Measurements from ENCODE around the gene BRAP.
"Not testable (repeated sequence)": the region's sequence is repeated elsewhere in the genome, so short reads cannot be mapped to it uniquely, and the experiment has no call there.

The BRAP gene

GRCh38 chr12:111606767-111607230 lies 79.0 kb downstream of the BRAP start:
- no peak for DNase-seq

DNA sequence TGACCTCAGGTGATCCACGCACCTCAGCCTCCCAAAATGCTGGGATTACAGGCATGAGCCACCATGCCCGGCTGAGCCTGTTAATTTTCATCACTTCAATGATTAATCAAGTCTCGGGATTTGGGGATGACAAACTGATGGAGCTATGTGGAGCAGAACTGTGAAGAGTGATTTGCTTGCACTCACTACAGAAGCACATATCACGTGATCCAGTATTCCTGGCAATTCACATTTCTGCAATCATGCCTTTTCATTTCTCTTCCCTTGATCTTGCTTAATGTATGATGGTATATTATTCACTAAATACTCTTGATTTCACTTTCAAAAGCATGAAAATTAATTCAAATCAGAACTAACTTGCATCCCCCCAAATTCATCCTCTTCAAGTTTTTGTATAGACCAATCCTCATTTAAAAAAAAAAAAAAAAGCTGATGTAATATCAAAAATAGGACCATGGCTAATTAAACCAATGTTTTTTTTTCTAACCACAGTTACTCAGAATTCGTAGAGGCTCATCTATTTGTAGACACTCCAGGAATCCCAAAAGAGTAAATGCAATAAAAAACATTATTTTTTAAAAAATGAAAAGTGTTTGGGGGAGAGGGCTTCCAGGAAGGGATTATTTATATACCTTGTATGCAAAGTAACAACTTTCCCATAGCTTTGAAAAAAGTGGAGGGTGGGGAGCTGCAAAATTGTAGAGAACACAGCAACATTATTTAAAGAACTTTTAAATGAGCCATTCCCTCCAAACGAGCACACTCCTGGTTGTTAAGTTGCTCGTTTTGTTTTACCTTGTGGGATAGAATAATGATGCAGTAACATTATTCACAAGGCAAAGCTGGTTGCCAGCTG lies 79.6 kb downstream of the BRAP start:
- no peak for DNase-seq

DNA sequence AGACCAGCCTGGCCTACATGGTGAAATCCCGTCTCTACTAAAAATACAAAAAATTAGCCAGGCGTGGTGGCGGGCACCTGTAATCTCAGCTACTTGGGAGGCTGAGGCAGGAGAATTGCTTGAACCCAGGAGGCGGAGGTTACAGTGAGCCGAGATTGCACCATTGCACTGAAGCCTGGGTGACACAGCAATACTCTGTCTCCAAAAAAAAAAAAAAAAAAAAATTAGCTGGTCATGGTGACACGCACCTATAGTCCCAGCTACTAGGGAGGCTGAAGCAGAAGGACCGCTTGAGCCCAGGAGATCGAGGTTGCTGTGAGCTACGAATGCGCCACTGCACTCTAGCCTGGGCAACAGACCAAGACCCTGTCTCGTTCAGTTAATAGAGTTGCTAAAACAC lies 82.9 kb downstream of the BRAP start:
- not testable (repeated sequence) for DNase-seq

- DNase-seq, result no peak
Observed at GRCh38 chr12:111602348-111602747, 83.4 kb downstream of the BRAP start.

GRCh38 chr12:111600986-111601385 lies 84.8 kb downstream of the BRAP start:
- DNase-seq, result not testable (repeated sequence)

DNA sequence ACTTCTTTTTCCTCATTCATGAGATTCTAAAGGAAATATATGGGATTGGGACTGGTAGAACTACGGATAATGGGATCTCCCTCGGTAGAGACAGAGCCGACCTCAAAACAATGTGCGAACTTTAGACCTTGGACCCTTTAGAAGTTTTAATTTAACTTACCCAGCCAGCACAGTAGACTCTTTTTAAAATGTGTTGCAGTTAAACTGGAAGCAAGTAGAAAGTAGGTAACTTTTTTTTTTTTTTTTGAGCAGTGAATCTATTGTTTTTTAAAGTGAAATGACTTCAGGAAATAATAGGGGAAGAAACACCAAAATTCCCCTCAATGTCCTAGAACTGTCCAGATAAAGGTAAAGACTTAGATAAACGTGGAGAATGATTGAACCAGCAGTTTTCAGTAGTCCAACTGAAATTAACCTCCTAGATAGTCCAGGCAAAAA lies 85.5 kb downstream of the BRAP start:
- DNase-seq, result no peak

DNA sequence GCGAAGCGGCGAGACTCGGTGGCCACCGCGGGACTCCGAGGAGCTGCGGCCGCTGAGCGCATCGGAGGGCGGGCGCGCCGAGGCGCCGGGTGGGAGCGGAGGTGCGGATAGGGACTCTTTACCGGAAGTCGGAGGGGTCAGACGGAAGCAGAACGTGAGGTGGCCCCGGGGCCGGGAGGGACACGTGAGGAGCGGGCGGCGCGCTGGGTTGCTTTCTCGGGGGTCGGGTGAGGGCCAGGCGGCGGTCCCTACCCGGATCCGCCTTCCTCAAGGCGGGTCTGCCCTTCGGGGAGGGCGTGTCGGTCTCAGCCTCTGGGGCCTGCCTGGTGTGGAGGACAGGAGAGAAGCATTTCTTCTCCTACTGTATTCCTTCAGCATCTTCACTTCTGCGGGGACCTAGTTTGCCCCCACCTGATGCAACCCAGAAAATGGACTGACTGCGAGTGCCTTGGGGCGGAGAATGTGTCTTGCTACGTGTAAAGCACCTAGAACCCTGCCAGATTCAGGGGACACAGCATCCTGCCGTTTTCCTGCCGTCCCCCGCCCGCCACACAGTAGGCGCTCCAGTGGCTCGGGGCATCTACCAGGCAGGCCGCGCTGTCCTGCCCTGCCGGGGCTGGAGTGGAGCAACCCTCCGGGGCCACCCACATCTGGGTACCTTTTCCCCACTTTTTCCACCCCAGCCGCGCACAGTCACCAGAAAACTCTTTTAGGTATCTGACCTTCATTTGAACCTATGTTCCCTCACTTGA lies 86.1 kb downstream of the BRAP start:
- DNase-seq, result peak; percentile 96

DNA sequence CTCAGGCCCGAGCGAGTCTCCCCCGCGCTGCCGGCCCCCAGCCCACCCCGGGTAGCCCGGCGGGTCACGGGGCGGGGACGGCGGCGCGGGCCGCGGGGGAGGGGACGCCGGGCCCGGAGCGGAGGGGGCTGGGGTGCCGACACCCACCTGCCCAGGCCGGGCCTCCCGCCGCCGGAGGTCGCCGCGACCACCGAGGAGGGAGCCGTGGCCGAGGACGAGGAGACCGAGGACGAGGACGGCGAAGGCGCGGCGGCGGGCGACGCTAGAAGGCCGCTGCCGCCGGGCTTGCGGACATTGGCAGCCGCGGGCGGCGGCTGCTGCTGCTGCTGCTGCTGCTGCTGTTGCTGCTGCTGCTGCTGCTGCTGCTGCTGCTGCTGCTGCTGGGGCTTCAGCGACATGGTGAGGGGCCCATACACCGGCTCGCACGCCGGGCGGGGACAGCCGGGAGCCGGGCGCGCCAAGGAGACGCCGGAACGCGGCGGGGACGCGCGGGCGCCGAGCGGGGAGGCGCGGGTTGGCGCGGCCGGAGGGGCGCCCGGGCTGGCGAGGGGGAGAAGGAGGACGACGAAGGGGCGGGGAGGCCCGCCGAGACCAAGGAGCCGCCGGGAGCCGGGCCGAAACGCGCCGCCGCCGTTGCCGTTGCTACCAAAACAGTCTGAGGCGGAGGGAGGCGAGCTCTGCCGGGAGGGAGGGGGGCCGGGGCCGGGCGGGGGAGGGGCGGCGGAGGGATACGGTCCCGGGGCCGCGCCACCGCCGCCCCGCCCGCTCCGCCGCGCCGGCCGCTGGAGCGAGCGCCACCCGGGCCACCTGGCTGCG lies 86.9 kb downstream of the BRAP start, which contains the start of gene ATXN2:
TSS of gene ATXN2 (minus strand) at position 679 of the 816 bp plus-strand sequence. CDS start at position 398, 281 bp downstream.
- DNase-seq, result peak; percentile 89

- DNase-seq, result peak; percentile 81
Observed at GRCh38 chr12:111597831-111598636, 87.7 kb downstream of the BRAP start.

- DNase-seq, result peak; percentile 84
Observed at GRCh38 chr12:111596985-111597830, 88.5 kb downstream of the BRAP start.

GRCh38 chr12:111595341-111595835 lies 90.4 kb downstream of the BRAP start:
- DNase-seq, result not testable (repeated sequence)
